GM23338 (cell line): ENCODE measurements around the gene BCAS3.

Source experiments
- CREB1 ChIP-seq: fragments of 250-450 bp; sonication (Bioruptor Pico); IDR thresholded peaks from 2 replicates; pipeline ENCODE4 v1.5.0; 2020; ENCODE audit warnings: low read depth, mild to moderate bottlenecking, moderate library complexity
- EZH2 ChIP-seq: fragments of 200-600 bp; sonication (generic); IDR thresholded peaks from one replicate; pipeline ENCODE4 v1.8.0; 2017; ENCODE audit warnings: antibody characterized with exemption, mild to moderate bottlenecking, low read depth; ENCODE audit not compliant: unreplicated experiment
- EZH2phosphoT487 ChIP-seq: fragments of 200-600 bp; sonication (generic); IDR thresholded peaks from one replicate; pipeline ENCODE4 v1.8.1; 2018; ENCODE audit warnings: antibody characterized with exemption; ENCODE audit not compliant: unreplicated experiment
- JUNB ChIP-seq: IDR thresholded peaks from one replicate; pipeline ENCODE4 v1.6.1; 2016; ENCODE audit warnings: antibody characterized with exemption; ENCODE audit not compliant: unreplicated experiment
- POLR2AphosphoS5 ChIP-seq: IDR thresholded peaks from 2 replicates; pipeline ENCODE4 v1.6.1; 2016; ENCODE audit warnings: antibody characterized with exemption, low read depth
- ZNF114 ChIP-seq: fragments of 250-450 bp; sonication (Bioruptor Pico); IDR thresholded peaks from 2 replicates; pipeline ENCODE4 v1.5.0; 2020; ENCODE audit warnings: mild to moderate bottlenecking, moderate library complexity
- TF ChIP-seq, protein P1 (sequence below), 2 experiments: fragments of 200-600 bp in 1 of 2; sonication (generic) in 1 of 2; conservative IDR thresholded peaks; 2 replicates each; pipeline versions ENCODE4 v1.5.1 to v1.6.1; 2016 to 2017; ENCODE audit warnings: antibody characterized with exemption in 2 of 2, low read depth in 2 of 2, mild to moderate bottlenecking in 2 of 2, moderate library complexity in 1 of 2

- TF ChIP-seq ZNF114 (CRISPR knock-in tag) (no peak), EZH2 (no peak), CREB1 (CRISPR knock-in tag) (no peak), JUNB (no peak), EZH2phosphoT487 (no peak), POLR2AphosphoS5 (no peak)
- TF ChIP-seq, protein P1, sequence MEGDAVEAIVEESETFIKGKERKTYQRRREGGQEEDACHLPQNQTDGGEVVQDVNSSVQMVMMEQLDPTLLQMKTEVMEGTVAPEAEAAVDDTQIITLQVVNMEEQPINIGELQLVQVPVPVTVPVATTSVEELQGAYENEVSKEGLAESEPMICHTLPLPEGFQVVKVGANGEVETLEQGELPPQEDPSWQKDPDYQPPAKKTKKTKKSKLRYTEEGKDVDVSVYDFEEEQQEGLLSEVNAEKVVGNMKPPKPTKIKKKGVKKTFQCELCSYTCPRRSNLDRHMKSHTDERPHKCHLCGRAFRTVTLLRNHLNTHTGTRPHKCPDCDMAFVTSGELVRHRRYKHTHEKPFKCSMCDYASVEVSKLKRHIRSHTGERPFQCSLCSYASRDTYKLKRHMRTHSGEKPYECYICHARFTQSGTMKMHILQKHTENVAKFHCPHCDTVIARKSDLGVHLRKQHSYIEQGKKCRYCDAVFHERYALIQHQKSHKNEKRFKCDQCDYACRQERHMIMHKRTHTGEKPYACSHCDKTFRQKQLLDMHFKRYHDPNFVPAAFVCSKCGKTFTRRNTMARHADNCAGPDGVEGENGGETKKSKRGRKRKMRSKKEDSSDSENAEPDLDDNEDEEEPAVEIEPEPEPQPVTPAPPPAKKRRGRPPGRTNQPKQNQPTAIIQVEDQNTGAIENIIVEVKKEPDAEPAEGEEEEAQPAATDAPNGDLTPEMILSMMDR (conservative IDR thresholded peaks at IDR 0.05; ENCODE audit: low read depth in 2 of 2): no peak
Observed at GRCh38 chr17:60747069-60747808, 69.6 kb downstream of the BCAS3 start.
